Measurements from ENCODE around the gene OSMR. TPM values are rescaled to one million over a fixed set of nuclear protein-coding genes. Genes with fewer than 3 reads are reported as not detected.

OSMR gene
- total RNA-seq, 1 donor from 2014 or later, result 0.58 TPM

DNA sequence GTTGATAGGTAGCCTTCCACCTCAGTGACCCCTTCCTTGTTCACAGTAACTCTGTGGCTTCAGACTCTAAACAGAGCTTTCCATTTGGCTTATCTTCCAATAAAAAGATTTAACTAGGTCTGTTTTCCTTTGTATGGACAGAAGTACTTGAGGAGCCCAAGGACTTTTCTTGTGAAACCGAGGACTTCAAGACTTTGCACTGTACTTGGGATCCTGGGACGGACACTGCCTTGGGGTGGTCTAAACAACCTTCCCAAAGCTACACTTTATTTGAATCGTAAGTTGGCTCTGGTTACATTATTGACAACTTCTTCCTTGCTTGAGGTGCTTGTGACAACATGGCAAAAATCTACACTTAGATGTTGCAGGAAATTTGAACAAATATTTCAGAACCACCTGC lies 39.4 kb downstream of the OSMR start:
- H3K9me3 ChIP-seq (ENCODE audit: low read depth), result no peaks in the 10 kb centered on the region
- no peaks in the 10 kb centered on the region for H3K79me2 ChIP-seq (ENCODE audit: low read depth)
- H4K20me1 ChIP-seq (ENCODE audit: low read depth), result no peaks in the 10 kb centered on the region
- Mint-ChIP-seq H3K4me1 (peaks cover 16% of the 10 kb centered on the region), H3K4me3 (no peak overlapping the region), H3K9me3 (no peaks in the 10 kb centered on the region), H3K27me3 (ENCODE audit: insufficient read depth, low read depth) (no peaks in the 10 kb centered on the region), H3K36me3 (no peaks in the 10 kb centered on the region), H3K27ac (no peak overlapping the region)
- no peak overlapping the region for H2AFZ ChIP-seq (replicated peaks)
- no peaks in the 10 kb centered on the region for H3F3A ChIP-seq (ENCODE audit: low read depth)
- no peak for DNase-seq (ENCODE audit: low spot score)
- no peak overlapping the region for H3K4me2 ChIP-seq
- no peaks in the 10 kb centered on the region for H3K27me3 ChIP-seq
- TF ChIP-seq EZH2phosphoT487 (IDR thresholded peaks at IDR 0.05), result no peak
- TF ChIP-seq EZH2 (IDR thresholded peaks at IDR 0.05), result no peak
- TF ChIP-seq, protein P1, sequence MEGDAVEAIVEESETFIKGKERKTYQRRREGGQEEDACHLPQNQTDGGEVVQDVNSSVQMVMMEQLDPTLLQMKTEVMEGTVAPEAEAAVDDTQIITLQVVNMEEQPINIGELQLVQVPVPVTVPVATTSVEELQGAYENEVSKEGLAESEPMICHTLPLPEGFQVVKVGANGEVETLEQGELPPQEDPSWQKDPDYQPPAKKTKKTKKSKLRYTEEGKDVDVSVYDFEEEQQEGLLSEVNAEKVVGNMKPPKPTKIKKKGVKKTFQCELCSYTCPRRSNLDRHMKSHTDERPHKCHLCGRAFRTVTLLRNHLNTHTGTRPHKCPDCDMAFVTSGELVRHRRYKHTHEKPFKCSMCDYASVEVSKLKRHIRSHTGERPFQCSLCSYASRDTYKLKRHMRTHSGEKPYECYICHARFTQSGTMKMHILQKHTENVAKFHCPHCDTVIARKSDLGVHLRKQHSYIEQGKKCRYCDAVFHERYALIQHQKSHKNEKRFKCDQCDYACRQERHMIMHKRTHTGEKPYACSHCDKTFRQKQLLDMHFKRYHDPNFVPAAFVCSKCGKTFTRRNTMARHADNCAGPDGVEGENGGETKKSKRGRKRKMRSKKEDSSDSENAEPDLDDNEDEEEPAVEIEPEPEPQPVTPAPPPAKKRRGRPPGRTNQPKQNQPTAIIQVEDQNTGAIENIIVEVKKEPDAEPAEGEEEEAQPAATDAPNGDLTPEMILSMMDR (IDR thresholded peaks at IDR 0.05), result no peak
- no peak overlapping the region for H3K9ac ChIP-seq
- no peak overlapping the region for H3K4me3 ChIP-seq
- H3K27ac ChIP-seq, result no peak overlapping the region
- no peaks in the 10 kb centered on the region for H3K36me3 ChIP-seq
- no peaks in the 10 kb centered on the region for H3K4me1 ChIP-seq

DNA sequence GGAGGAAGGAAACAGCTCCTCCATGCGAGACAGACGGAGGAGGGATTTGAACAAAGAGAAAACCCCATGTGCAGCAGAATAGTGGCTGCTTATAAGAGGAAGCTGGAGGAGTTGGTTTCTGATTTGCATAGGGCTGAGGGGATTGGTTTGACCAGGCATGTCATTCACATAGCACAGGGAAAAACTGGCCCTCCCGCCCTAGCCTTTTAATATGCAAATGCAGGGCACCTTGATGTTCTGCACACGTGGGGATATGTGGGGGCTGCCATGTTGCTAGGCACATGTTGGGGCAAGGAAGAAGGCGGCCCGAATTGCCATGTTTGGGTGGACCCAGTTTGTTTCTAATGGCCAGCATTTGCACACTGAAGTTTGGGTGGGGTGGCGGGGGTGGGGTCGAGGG lies 42.2 kb downstream of the OSMR start:
- Mint-ChIP-seq H3K4me1 (peaks cover 16% of the 10 kb centered on the region), H3K36me3 (no peaks in the 10 kb centered on the region), H3K4me3 (no peak overlapping the region), H3K9me3 (no peaks in the 10 kb centered on the region), H3K27ac (no peak overlapping the region), H3K27me3 (ENCODE audit: insufficient read depth, low read depth) (no peaks in the 10 kb centered on the region)
- no peaks in the 10 kb centered on the region for H4K20me1 ChIP-seq (ENCODE audit: low read depth)
- no peaks in the 10 kb centered on the region for H3K79me2 ChIP-seq (ENCODE audit: low read depth)
- no peaks in the 10 kb centered on the region for H3K27me3 ChIP-seq
- H3F3A ChIP-seq (ENCODE audit: low read depth), result no peaks in the 10 kb centered on the region
- DNase-seq (ENCODE audit: low spot score), result peak; percentile 34
- H3K36me3 ChIP-seq, result no peaks in the 10 kb centered on the region
- no peak overlapping the region for H3K4me2 ChIP-seq
- peak overlapping the region; percentile 96 for H2AFZ ChIP-seq (replicated peaks)
- H3K9me3 ChIP-seq (ENCODE audit: low read depth), result no peaks in the 10 kb centered on the region
- no peak overlapping the region for H3K9ac ChIP-seq
- H3K4me1 ChIP-seq, result peaks cover 9% of the 10 kb centered on the region
- H3K4me3 ChIP-seq, result no peak overlapping the region
- TF ChIP-seq, protein P1 (IDR thresholded peaks at IDR 0.05), result no peak
- TF ChIP-seq EZH2phosphoT487 (IDR thresholded peaks at IDR 0.05), result no peak
- TF ChIP-seq EZH2 (IDR thresholded peaks at IDR 0.05), result no peak
- H3K27ac ChIP-seq, result no peak overlapping the region

DNA sequence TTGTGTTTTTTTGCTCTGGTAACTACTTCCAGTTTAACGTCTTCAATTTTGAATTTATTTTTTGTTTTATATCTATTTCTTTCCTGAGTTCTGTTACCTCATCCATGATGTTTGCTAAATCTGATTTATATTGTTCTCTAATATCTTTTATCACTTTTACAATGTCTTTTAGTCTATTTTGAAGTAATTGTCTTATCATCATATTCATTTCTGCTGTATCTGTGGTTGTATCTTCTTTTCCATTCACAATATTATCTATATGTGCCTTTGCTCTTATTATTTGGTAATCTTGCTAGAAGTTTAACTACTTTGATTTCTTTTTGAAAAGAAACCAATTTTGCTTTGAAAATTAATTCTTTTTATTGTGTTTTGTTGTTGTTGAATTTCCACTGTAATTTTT lies 43.6 kb downstream of the OSMR start:
- Histone ChIP-seq H3K9ac (no peak overlapping the region), H3K79me2 (ENCODE audit: low read depth) (no peaks in the 10 kb centered on the region), H3K4me2 (no peak overlapping the region), H3K4me3 (no peak overlapping the region), H2AFZ (replicated peaks) (no peak overlapping the region), H3K27me3 (no peaks in the 10 kb centered on the region), H3K36me3 (no peaks in the 10 kb centered on the region), H3K4me1 (peaks cover 9% of the 10 kb centered on the region), H3F3A (ENCODE audit: low read depth) (no peaks in the 10 kb centered on the region), H3K9me3 (ENCODE audit: low read depth) (no peaks in the 10 kb centered on the region), H4K20me1 (ENCODE audit: low read depth) (no peaks in the 10 kb centered on the region), H3K27ac (no peak overlapping the region)
- peaks cover 5% of the 10 kb centered on the region for H3K4me1 Mint-ChIP-seq
- no peak overlapping the region for H3K27ac Mint-ChIP-seq
- TF ChIP-seq EZH2phosphoT487 (IDR thresholded peaks at IDR 0.05) (no peak), EZH2 (IDR thresholded peaks at IDR 0.05) (no peak)
- TF ChIP-seq, protein P1 (IDR thresholded peaks at IDR 0.05), result no peak
- no peaks in the 10 kb centered on the region for H3K9me3 Mint-ChIP-seq
- no peak overlapping the region for H3K4me3 Mint-ChIP-seq
- H3K27me3 Mint-ChIP-seq (ENCODE audit: insufficient read depth, low read depth), result no peaks in the 10 kb centered on the region
- no peak for DNase-seq (ENCODE audit: low spot score)
- no peaks in the 10 kb centered on the region for H3K36me3 Mint-ChIP-seq
